ENCODE data around the gene KRT78. TPM values are rescaled to one million over a fixed set of nuclear protein-coding genes. Genes with fewer than 3 reads are reported as not detected.

KRT78 gene
- polyA plus RNA-seq, 3 donors: not detected

GRCh38 chr12:52798671-52799504, 49.9 kb downstream of the KRT78 start:
- no peak overlapping the region for H3K27ac Mint-ChIP-seq
- H3K36me3 Mint-ChIP-seq: no peaks in the 10 kb centered on the region
- H3K4me3 ChIP-seq (replicated peaks in 1 of 3; ENCODE audit: low read depth in 2 of 3, low read length in 3 of 3): no peak overlapping the region
- no peaks in the 10 kb centered on the region for H3K36me3 ChIP-seq (replicated peaks in 1 of 2; ENCODE audit: control insufficient read depth in 1 of 2, insufficient read depth in 2 of 2, low read length in 2 of 2)
- H3K79me2 ChIP-seq (ENCODE audit: insufficient read depth, low read length): no peaks in the 10 kb centered on the region
- peaks cover 7 to 9% (median 9%) of the 10 kb centered on the region in 3 donors for H3K27me3 Mint-ChIP-seq (ENCODE audit: low read depth in 3 of 3)
- H3K4me1 ChIP-seq (ENCODE audit: control insufficient read depth in 1 of 2, insufficient read depth in 2 of 2, low read length in 2 of 2): no peaks in the 10 kb centered on the region
- no peaks in the 10 kb centered on the region for H3K9me3 ChIP-seq (replicated peaks in 1 of 2; ENCODE audit: control insufficient read depth in 1 of 2, insufficient read depth in 1 of 2, low read length in 2 of 2)
- intact Hi-C loops (cut with micrococcal nuclease): no loop called here
- TF ChIP-seq CTCF (IDR thresholded peaks at IDR 0.05): no peak
- H2AFZ ChIP-seq (ENCODE audit: insufficient read depth, low read depth, low read length, poor library complexity, severe bottlenecking): no peak overlapping the region
- no peak for DNase-seq
- H3K4me3 Mint-ChIP-seq: no peak overlapping the region
- H3K4me2 ChIP-seq (replicated peaks; ENCODE audit: extremely low read depth, low read length, poor library complexity, severe bottlenecking): no peak overlapping the region
- H4K20me1 ChIP-seq (ENCODE audit: insufficient read depth, low read length): no peaks in the 10 kb centered on the region
- peaks cover 0 to 2% (median 0%) of the 10 kb centered on the region in 7 donors for H3K9me3 Mint-ChIP-seq
- no peak overlapping the region for H3K9ac ChIP-seq (ENCODE audit: insufficient read depth, low read length, poor library complexity, severe bottlenecking)
- no peak overlapping the region for H3K27ac ChIP-seq (ENCODE audit: low read depth in 1 of 2, low read length in 2 of 2)
- no peaks in the 10 kb centered on the region for H3K4me1 Mint-ChIP-seq
- H3K27me3 ChIP-seq (ENCODE audit: control insufficient read depth in 2 of 2, insufficient read depth in 2 of 2, low read length in 2 of 2): no peaks in the 10 kb centered on the region
- 92% methylated on average over 2 of the region's 7 CpGs for WGBS (ENCODE audit: insufficient coverage)

DNA sequence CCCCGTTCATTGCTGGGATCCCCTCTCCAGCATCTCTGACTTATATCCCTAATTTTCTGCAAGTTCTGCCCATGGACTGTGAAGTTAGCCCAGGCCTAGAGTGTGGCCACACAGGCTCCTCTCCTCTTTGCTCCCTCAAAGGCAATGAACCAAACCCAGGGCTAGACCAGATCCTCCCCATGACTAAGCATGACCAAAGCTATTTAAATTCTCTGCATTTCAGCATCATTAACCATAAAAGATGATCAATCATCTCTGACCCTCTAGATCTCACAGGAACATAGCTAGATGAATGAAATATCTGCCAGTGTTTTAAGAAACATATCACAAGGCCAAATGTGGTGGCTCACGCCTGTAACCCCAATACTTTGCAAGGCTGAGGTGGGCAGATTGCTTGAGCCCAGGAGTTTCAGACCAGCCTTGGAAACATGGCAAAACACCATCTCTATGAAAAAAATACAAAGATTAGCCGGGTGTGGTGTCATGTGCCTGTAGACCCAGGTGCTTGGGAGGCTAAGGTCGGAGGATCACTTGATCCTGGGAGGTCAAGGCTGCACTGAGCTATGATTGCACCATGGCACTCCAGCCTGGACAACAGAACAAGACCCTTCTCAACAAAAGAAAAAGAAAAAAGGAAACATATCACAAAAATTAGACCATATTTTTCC, 50.7 kb downstream of the KRT78 start:
- H3K9ac ChIP-seq (ENCODE audit: insufficient read depth, low read length, poor library complexity, severe bottlenecking): no peak overlapping the region
- H3K27ac ChIP-seq (ENCODE audit: low read depth in 1 of 2, low read length in 2 of 2): no peak overlapping the region
- H3K36me3 ChIP-seq (replicated peaks in 1 of 2; ENCODE audit: control insufficient read depth in 1 of 2, insufficient read depth in 2 of 2, low read length in 2 of 2): no peaks in the 10 kb centered on the region
- intact Hi-C loops (cut with micrococcal nuclease): no loop called here
- H2AFZ ChIP-seq (ENCODE audit: insufficient read depth, low read depth, low read length, poor library complexity, severe bottlenecking): no peak overlapping the region
- H3K9me3 ChIP-seq (replicated peaks in 1 of 2; ENCODE audit: control insufficient read depth in 1 of 2, insufficient read depth in 1 of 2, low read length in 2 of 2): no peaks in the 10 kb centered on the region
- WGBS (ENCODE audit: insufficient coverage): 100% methylated on average over 2 of the region's 4 CpGs
- no peaks in the 10 kb centered on the region for H3K4me1 Mint-ChIP-seq
- no peak for DNase-seq
- no peak overlapping the region for H3K4me3 ChIP-seq (replicated peaks in 1 of 3; ENCODE audit: low read depth in 2 of 3, low read length in 3 of 3)
- no peaks in the 10 kb centered on the region for H3K4me1 ChIP-seq (ENCODE audit: control insufficient read depth in 1 of 2, insufficient read depth in 2 of 2, low read length in 2 of 2)
- no peaks in the 10 kb centered on the region for H3K79me2 ChIP-seq (ENCODE audit: insufficient read depth, low read length)
- TF ChIP-seq CTCF (IDR thresholded peaks at IDR 0.05): no peak
- H3K27me3 Mint-ChIP-seq (ENCODE audit: low read depth in 3 of 3): peaks cover 5 to 9% (median 8%) of the 10 kb centered on the region in 3 donors
- peaks cover 0 to 2% (median 0%) of the 10 kb centered on the region in 7 donors for H3K9me3 Mint-ChIP-seq
- H3K27ac Mint-ChIP-seq: no peak overlapping the region
- no peaks in the 10 kb centered on the region for H3K27me3 ChIP-seq (ENCODE audit: control insufficient read depth in 2 of 2, insufficient read depth in 2 of 2, low read length in 2 of 2)
- no peaks in the 10 kb centered on the region for H4K20me1 ChIP-seq (ENCODE audit: insufficient read depth, low read length)
- H3K36me3 Mint-ChIP-seq: no peaks in the 10 kb centered on the region
- no peak overlapping the region for H3K4me2 ChIP-seq (replicated peaks; ENCODE audit: extremely low read depth, low read length, poor library complexity, severe bottlenecking)
- no peak overlapping the region for H3K4me3 Mint-ChIP-seq

Measured in CD14-positive monocyte (primary cell).